ENCODE measurements around the gene ASPA.
"Not testable (repeated sequence)": the region's sequence is repeated elsewhere in the genome, so short reads cannot be mapped to it uniquely, and the experiment has no call there.

The ASPA gene

DNA sequence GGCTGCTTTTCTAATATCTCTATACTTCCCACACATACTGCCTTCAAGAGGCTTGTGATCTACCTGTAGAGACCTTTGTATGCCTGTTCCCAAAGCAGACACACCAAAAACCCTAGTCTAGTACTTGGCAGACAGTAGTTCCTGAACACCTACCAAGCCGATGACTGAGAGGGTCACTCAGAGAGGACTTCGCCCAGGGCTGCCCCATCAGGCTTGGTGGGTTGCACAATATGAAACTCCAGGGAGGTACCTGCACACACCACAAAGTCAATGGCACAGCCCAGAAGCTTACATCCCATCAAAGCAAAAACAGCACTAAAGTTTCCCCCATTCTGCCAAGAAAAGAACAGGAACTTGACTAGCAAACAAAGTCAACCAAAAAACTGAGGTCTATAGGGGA lies 30.3 kb downstream of the ASPA start:
- Histone ChIP-seq H3K4me3 (ENCODE audit: insufficient read depth, low read depth, low read length) (no peak overlapping the region), H3K9me3 (ENCODE audit: control insufficient read depth, low read length) (no peaks in the 10 kb centered on the region), H3K27me3 (ENCODE audit: control insufficient read depth, insufficient read depth, low read length, poor library complexity, severe bottlenecking) (no peaks in the 10 kb centered on the region), H3K4me1 (ENCODE audit: control insufficient read depth, insufficient read depth, low read length) (no peaks in the 10 kb centered on the region), H3K36me3 (ENCODE audit: control insufficient read depth, insufficient read depth, low read length) (no peaks in the 10 kb centered on the region), H3K27ac (ENCODE audit: insufficient read depth, low read depth, low read length, poor library complexity, severe bottlenecking) (no peak overlapping the region)
- WGBS, 2 experiments = 95 to 100% methylated on average over 2 of the region's 2 CpGs

- peaks cover 4% of the 10 kb centered on the region for H3K4me1 ChIP-seq (ENCODE audit: control insufficient read depth, insufficient read depth, low read length)
- no peak overlapping the region for H3K27ac ChIP-seq (ENCODE audit: insufficient read depth, low read depth, low read length, poor library complexity, severe bottlenecking)
- 100% methylated on average over 1 of the region's 1 CpG for WGBS, 2 experiments
- no peak overlapping the region for H3K4me3 ChIP-seq (ENCODE audit: insufficient read depth, low read depth, low read length)
- H3K27me3 ChIP-seq (ENCODE audit: control insufficient read depth, insufficient read depth, low read length, poor library complexity, severe bottlenecking) = no peaks in the 10 kb centered on the region
- no peaks in the 10 kb centered on the region for H3K36me3 ChIP-seq (ENCODE audit: control insufficient read depth, insufficient read depth, low read length)
- no peaks in the 10 kb centered on the region for H3K9me3 ChIP-seq (ENCODE audit: control insufficient read depth, low read length)
Observed at GRCh38 chr17:3507071-3507470, 31.3 kb downstream of the ASPA start.

DNA sequence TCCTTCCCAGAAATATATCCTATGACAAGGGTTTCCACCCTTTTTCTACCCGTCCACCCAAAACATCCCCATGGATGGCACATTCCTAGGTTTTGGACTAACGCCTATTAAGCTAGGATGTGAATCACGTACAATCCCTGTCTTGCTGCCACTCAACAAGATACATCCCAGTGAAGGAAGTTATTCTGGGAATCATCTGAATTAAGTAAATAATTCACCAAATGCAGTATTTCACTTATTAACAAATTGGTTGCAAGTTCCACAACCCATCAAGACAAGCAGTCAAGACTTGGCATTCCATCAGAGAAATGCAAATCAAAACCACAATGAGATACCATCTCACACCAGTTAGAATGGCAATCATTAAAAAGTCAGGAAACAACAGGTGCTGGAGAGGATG lies 32.1 kb downstream of the ASPA start:
- H3K27me3 ChIP-seq (ENCODE audit: control insufficient read depth, insufficient read depth, low read length, poor library complexity, severe bottlenecking) = no peaks in the 10 kb centered on the region
- H3K4me1 ChIP-seq (ENCODE audit: control insufficient read depth, insufficient read depth, low read length) = peaks cover 10% of the 10 kb centered on the region
- no peak overlapping the region for H3K27ac ChIP-seq (ENCODE audit: insufficient read depth, low read depth, low read length, poor library complexity, severe bottlenecking)
- WGBS, 2 experiments = 95 to 97% methylated on average over 3 of the region's 3 CpGs
- no peaks in the 10 kb centered on the region for H3K36me3 ChIP-seq (ENCODE audit: control insufficient read depth, insufficient read depth, low read length)
- H3K9me3 ChIP-seq (ENCODE audit: control insufficient read depth, low read length) = no peaks in the 10 kb centered on the region
- H3K4me3 ChIP-seq (ENCODE audit: insufficient read depth, low read depth, low read length) = no peak overlapping the region

- Histone ChIP-seq H3K36me3 (ENCODE audit: control insufficient read depth, insufficient read depth, low read length) (peaks cover 5% of the 10 kb centered on the region), H3K4me3 (ENCODE audit: insufficient read depth, low read depth, low read length) (no peak overlapping the region), H3K9me3 (ENCODE audit: control insufficient read depth, low read length) (no peaks in the 10 kb centered on the region), H3K4me1 (ENCODE audit: control insufficient read depth, insufficient read depth, low read length) (peaks cover 15% of the 10 kb centered on the region), H3K27ac (ENCODE audit: insufficient read depth, low read depth, low read length, poor library complexity, severe bottlenecking) (no peak overlapping the region), H3K27me3 (ENCODE audit: control insufficient read depth, insufficient read depth, low read length, poor library complexity, severe bottlenecking) (no peaks in the 10 kb centered on the region)
- 56% methylated on average over 7 of the region's 7 CpGs for WGBS, 2 experiments
Observed at GRCh38 chr17:3510090-3510489, 34.3 kb downstream of the ASPA start.

- 89 to 91% methylated on average over 7 of the region's 8 CpGs for WGBS, 2 experiments
Observed at GRCh38 chr17:3511852-3512504, 36.2 kb downstream of the ASPA start.

GRCh38 chr17:3512505-3513171 lies 36.8 kb downstream of the ASPA start:
- Histone ChIP-seq H3K4me3 (ENCODE audit: insufficient read depth, low read depth, low read length) (no peak overlapping the region), H3K27me3 (ENCODE audit: control insufficient read depth, insufficient read depth, low read length, poor library complexity, severe bottlenecking) (no peaks in the 10 kb centered on the region), H3K4me1 (ENCODE audit: control insufficient read depth, insufficient read depth, low read length) (peaks cover 15% of the 10 kb centered on the region), H3K36me3 (ENCODE audit: control insufficient read depth, insufficient read depth, low read length) (peaks cover 5% of the 10 kb centered on the region), H3K9me3 (ENCODE audit: control insufficient read depth, low read length) (no peaks in the 10 kb centered on the region), H3K27ac (ENCODE audit: insufficient read depth, low read depth, low read length, poor library complexity, severe bottlenecking) (peak overlapping the region; percentile 89)
- 30 to 32% methylated on average over 20 of the region's 20 CpGs for WGBS, 2 experiments

More at GRCh38 chr17:3511852-3512504, 36.2 kb downstream of the ASPA start:
- H3K27me3 ChIP-seq (ENCODE audit: control insufficient read depth, insufficient read depth, low read length, poor library complexity, severe bottlenecking) = no peaks in the 10 kb centered on the region
- no peaks in the 10 kb centered on the region for H3K9me3 ChIP-seq (ENCODE audit: control insufficient read depth, low read length)
- peaks cover 15% of the 10 kb centered on the region for H3K4me1 ChIP-seq (ENCODE audit: control insufficient read depth, insufficient read depth, low read length)
- H3K4me3 ChIP-seq (ENCODE audit: insufficient read depth, low read depth, low read length) = no peak overlapping the region
- H3K36me3 ChIP-seq (ENCODE audit: control insufficient read depth, insufficient read depth, low read length) = peaks cover 5% of the 10 kb centered on the region
- no peak overlapping the region for H3K27ac ChIP-seq (ENCODE audit: insufficient read depth, low read depth, low read length, poor library complexity, severe bottlenecking)

- Histone ChIP-seq H3K27me3 (ENCODE audit: control insufficient read depth, insufficient read depth, low read length, poor library complexity, severe bottlenecking) (no peaks in the 10 kb centered on the region), H3K27ac (ENCODE audit: insufficient read depth, low read depth, low read length, poor library complexity, severe bottlenecking) (peak overlapping the region; percentile 89), H3K36me3 (ENCODE audit: control insufficient read depth, insufficient read depth, low read length) (peaks cover 7% of the 10 kb centered on the region), H3K9me3 (ENCODE audit: control insufficient read depth, low read length) (no peaks in the 10 kb centered on the region), H3K4me1 (ENCODE audit: control insufficient read depth, insufficient read depth, low read length) (peaks cover 15% of the 10 kb centered on the region), H3K4me3 (ENCODE audit: insufficient read depth, low read depth, low read length) (no peak overlapping the region)
- 68 to 69% methylated on average over 23 of the region's 23 CpGs for WGBS, 2 experiments
Observed at GRCh38 chr17:3513305-3514035, 37.7 kb downstream of the ASPA start.

GRCh38 chr17:3514167-3514566 lies 38.4 kb downstream of the ASPA start:
- H3K9me3 ChIP-seq (ENCODE audit: control insufficient read depth, low read length); H3K27ac ChIP-seq (ENCODE audit: insufficient read depth, low read depth, low read length, poor library complexity, severe bottlenecking); H3K36me3 ChIP-seq (ENCODE audit: control insufficient read depth, insufficient read depth, low read length); H3K4me3 ChIP-seq (ENCODE audit: insufficient read depth, low read depth, low read length); H3K27me3 ChIP-seq (ENCODE audit: control insufficient read depth, insufficient read depth, low read length, poor library complexity, severe bottlenecking): not testable (repeated sequence)
- peaks cover 15% of the 10 kb centered on the region for H3K4me1 ChIP-seq (ENCODE audit: control insufficient read depth, insufficient read depth, low read length)
- 92 to 93% methylated on average over 11 of the region's 11 CpGs for WGBS, 2 experiments

GRCh38 chr17:3514873-3515272 lies 39.1 kb downstream of the ASPA start:
- H3K27ac ChIP-seq (ENCODE audit: insufficient read depth, low read depth, low read length, poor library complexity, severe bottlenecking) = no peak overlapping the region
- H3K27me3 ChIP-seq (ENCODE audit: control insufficient read depth, insufficient read depth, low read length, poor library complexity, severe bottlenecking) = no peaks in the 10 kb centered on the region
- no peaks in the 10 kb centered on the region for H3K9me3 ChIP-seq (ENCODE audit: control insufficient read depth, low read length)
- peaks cover 9% of the 10 kb centered on the region for H3K36me3 ChIP-seq (ENCODE audit: control insufficient read depth, insufficient read depth, low read length)
- H3K4me3 ChIP-seq (ENCODE audit: insufficient read depth, low read depth, low read length) = no peak overlapping the region
- peaks cover 15% of the 10 kb centered on the region for H3K4me1 ChIP-seq (ENCODE audit: control insufficient read depth, insufficient read depth, low read length)
- WGBS, 2 experiments = 90 to 91% methylated on average over 9 of the region's 9 CpGs

DNA sequence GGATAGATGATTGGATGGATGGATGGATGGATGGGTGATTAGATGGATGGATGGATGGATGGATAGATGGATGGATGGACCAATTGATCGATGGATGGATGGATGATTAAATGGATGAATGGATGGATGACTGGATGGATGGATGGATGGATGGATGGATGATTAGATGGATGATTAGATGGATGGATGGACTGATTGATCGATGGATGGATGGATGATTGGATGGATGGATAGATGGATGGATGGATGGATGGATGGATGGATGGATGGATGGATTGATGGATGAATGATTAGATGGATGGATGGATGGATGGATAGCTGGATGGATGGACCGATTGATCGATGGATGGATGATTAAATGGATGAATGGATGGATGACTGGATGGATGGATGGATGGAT lies 43.7 kb downstream of the ASPA start:
- not testable (repeated sequence) for H3K4me1 ChIP-seq (ENCODE audit: control insufficient read depth, insufficient read depth, low read length); H3K9me3 ChIP-seq (ENCODE audit: control insufficient read depth, low read length); H3K36me3 ChIP-seq (ENCODE audit: control insufficient read depth, insufficient read depth, low read length); H3K4me3 ChIP-seq (ENCODE audit: insufficient read depth, low read depth, low read length); H3K27ac ChIP-seq (ENCODE audit: insufficient read depth, low read depth, low read length, poor library complexity, severe bottlenecking); H3K27me3 ChIP-seq (ENCODE audit: control insufficient read depth, insufficient read depth, low read length, poor library complexity, severe bottlenecking)
- WGBS, 2 experiments = 93 to 94% methylated on average over 4 of the region's 4 CpGs
